Esophagus squamous epithelium (tissue), 4 donors: ENCODE data around the gene LRIT2.
A peak's percentile ranks its signal among the peaks of the same experiment; 100 is the strongest.

Experiments
- CTCF ChIP-seq, 6 experiments: fragments of 450-650 bp in 4 of 6; fragments of 200-600 bp in 2 of 6; sonication (generic) in 2 of 6; IDR thresholded peaks; one replicate each; pipeline ENCODE4 v1.5.1; 2016 to 2019; ENCODE audit warnings: antibody characterized with exemption in 6 of 6, mild to moderate bottlenecking in 4 of 6, moderate library complexity in 4 of 6
- POLR2A ChIP-seq, 4 donors: fragments of 450-650 bp; IDR thresholded peaks; one replicate each; pipeline ENCODE4 v1.6.1; 2017; ENCODE audit warnings: antibody characterized with exemption in 4 of 4, mild to moderate bottlenecking in 4 of 4, moderate library complexity in 3 of 4

DNA sequence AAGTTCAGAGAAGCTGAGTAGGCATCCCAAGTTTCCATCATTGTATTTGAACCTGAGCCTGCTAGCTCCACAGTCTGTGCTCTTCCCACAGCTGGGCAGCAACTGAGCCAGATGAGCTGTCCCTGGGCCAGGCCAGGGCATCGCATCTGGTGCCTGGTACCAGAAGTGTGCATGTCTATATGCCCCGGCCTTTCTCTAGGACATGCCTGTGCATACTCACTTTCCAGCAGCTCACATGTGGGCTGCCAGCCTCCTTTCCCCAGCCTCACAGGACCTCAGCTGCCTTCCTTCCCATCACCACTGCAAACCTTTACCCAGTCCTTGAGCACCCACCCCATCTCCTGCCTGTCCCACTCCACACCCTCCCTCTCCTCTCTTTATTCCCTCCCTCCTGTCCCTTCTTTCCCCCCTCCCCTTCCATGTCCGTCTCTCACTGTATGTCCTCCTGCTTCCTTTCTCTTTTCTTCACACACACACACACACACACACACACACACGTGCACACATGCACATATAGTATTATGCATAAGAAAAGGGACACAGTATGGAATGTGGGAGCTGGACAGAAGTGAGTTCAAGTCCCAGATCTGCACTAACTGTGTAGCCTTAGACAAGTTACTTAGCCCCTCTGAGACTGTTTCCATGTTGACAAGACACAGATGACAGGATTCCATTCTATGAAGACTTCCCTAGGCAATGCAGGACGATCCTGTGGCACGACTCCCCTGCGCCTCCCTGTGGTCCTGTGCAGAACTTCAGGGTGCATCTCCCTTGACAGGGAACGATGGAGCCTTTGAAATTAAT is 20.1 kb downstream of the LRIT2 start:
- TF ChIP-seq CTCF (IDR thresholded peaks at IDR 0.05), result peak; percentile 32 to 93 (median 76)
- no peak for TF ChIP-seq POLR2A (IDR thresholded peaks at IDR 0.05)
